ENCODE data around the gene ATP11A. TPM values are rescaled to one million over a fixed set of nuclear protein-coding genes. Genes with fewer than 3 reads are reported as not detected.

Gene ATP11A
- total RNA-seq, 8 experiments from 2014 or later, result 6.7 to 36.1 (median 10.2) TPM

DNA sequence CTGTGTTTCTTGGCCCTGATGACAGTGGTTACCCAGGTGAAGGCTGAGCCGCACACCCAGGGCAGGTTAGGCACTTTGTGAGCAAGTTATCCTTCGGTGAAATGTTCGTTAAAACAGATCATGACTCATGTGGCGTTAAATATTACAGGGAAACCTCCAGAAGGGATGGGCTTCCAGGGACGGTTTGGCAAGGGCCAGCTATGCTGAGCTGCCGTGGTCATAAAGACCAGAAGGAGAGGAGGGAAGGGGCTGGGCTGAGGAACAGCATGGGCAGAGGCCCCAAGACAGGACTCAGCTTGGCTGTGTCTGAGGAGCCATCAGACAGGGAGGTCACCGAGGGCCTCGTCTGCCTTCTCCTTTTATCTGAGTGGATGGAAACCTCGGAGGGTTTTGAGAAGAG is 47.5 kb downstream of the ATP11A start:
- H3K4me3 ChIP-seq, result no peak overlapping the region
- in situ Hi-C loops (cut with MboI; ENCODE audit: low pct_unique_long_range_greater_than_20kb in 2 of 9, low sequenced_read_pairs in 9 of 9, unreplicated experiment in 9 of 9), result no loop called here
- H3K27ac ChIP-seq, result no peak overlapping the region
- 73 to 100% (median 90%) methylated on average over 1 to 5 of the region's 9 CpGs; no CpG with 5 or more reads in 3 of the 10 experiments for WGBS, 10 experiments
- no peak for ATAC-seq (replicated peaks in 6 of 8)
- peaks cover 17 to 21% of the 10 kb centered on the region in 2 donors for H3K4me1 ChIP-seq (replicated peaks in 1 of 2)

DNA sequence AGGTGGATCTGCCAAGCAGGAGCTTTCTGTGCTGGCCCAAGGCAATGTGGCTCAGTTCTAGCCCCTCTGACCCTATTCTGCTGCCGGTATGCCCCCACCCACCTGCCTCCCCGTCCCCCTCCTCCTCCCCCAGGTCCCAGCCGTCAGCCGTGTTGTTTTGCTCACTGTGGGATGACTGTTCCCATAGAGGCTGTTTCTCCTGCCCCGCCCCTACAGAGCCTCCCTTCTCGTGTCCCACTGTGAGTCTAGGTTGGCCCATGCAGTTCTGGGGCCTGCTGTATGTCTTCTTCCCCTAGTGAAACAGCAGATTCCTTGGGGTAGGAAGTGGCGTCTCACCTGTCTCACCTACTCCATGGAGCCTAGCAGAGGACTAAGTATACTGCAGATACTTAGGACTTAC is 48.8 kb downstream of the ATP11A start:
- Histone ChIP-seq H3K4me1 (replicated peaks in 1 of 2) (peaks cover 15 to 16% of the 10 kb centered on the region in 2 donors), H3K27ac (no peak overlapping the region), H3K4me3 (no peak overlapping the region)
- in situ Hi-C loops (cut with MboI; ENCODE audit: low pct_unique_long_range_greater_than_20kb in 2 of 9, low sequenced_read_pairs in 9 of 9, unreplicated experiment in 9 of 9), result no loop called here
- WGBS, 10 experiments, result 50 to 100% (median 80%) methylated on average over 1 to 3 of the region's 7 CpGs; no CpG with 5 or more reads in 6 of the 10 experiments
- no peak for ATAC-seq (replicated peaks in 6 of 8)

DNA sequence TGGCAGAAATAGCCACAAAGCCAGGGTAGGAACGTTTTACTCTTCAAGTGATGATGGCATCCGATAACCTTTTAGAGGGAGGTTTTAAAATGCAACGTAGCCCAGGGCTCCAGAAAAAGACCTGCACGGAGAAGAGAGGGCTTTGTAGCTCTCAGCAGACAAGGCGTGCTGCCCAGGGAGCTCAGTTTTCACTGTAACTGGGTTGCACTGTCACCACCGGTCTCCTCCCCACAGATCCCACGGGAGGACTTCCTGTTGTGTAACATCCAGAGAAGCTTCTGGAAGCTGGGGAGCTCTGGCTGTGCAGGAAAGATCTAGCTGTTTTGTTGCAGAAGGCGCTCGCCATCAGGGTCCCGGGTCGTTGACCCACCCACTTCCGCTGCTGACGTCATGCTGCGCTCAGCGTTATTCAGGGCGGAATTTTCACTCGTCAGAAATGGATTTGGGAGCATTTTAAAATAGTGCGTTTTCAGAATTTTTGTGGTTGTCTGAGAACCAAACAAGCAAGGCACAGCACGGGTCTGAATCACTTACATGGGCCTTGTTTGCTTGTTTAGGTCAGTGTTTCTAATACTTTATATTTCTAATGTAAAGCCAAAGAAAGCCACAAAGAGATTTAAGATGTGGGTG is 50.8 kb downstream of the ATP11A start:
- Histone ChIP-seq H3K4me3 (no peak overlapping the region), H3K27ac (no peak overlapping the region), H3K4me1 (replicated peaks in 1 of 2) (peaks cover 19% of the 10 kb centered on the region in 2 donors)
- in situ Hi-C loops (cut with MboI; ENCODE audit: low pct_unique_long_range_greater_than_20kb in 2 of 9, low sequenced_read_pairs in 9 of 9, unreplicated experiment in 9 of 9), result no loop called here
- peak in 4 of 8 experiments; percentile 4 to 87 (median 56) for ATAC-seq (replicated peaks in 6 of 8)
- 8 to 100% (median 87%) methylated on average over 1 to 16 of the region's 19 CpGs; no CpG with 5 or more reads in 3 of the 10 experiments for WGBS, 10 experiments

DNA sequence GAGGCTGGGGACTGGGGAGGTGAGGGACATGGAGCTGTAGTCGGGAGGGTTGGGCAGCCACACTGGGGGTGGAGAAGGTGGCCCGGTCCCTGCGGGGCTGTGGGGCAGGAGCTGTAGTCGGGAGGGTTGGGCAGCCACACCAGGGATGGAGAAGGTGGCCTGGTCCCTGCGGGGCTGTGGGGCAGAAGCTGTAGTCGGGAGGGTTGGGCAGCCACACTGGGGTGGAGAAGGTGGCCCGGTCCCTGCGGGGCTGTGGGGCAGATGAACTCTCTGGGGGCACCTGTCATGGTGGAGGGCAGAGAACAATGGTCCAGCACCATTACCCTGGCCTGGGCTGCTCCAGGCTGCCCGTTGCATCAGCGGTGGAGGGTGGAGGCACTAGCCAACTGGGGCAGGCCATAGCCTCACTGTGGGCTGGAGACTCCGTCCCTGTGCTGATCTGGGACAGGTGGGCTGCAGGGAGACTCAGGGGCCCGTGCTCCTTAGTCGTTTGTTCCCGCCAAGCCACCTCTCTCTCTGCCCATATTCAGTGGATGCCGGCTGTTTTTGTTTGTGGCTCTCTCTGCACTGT is 51.4 kb downstream of the ATP11A start:
- 60 to 100% (median 74%) methylated on average over 1 to 3 of the region's 15 CpGs; no CpG with 5 or more reads in 6 of the 10 experiments for WGBS, 10 experiments
- in situ Hi-C loops (cut with MboI; ENCODE audit: low pct_unique_long_range_greater_than_20kb in 2 of 9, low sequenced_read_pairs in 9 of 9, unreplicated experiment in 9 of 9), result no loop called here
- H3K27ac ChIP-seq, result no peak overlapping the region
- no peak overlapping the region for H3K4me3 ChIP-seq
- H3K4me1 ChIP-seq (replicated peaks in 1 of 2), result peaks cover 19% of the 10 kb centered on the region in 2 donors
- ATAC-seq (replicated peaks in 6 of 8), result peak in 2 of 8 experiments; percentile 8 to 21

DNA sequence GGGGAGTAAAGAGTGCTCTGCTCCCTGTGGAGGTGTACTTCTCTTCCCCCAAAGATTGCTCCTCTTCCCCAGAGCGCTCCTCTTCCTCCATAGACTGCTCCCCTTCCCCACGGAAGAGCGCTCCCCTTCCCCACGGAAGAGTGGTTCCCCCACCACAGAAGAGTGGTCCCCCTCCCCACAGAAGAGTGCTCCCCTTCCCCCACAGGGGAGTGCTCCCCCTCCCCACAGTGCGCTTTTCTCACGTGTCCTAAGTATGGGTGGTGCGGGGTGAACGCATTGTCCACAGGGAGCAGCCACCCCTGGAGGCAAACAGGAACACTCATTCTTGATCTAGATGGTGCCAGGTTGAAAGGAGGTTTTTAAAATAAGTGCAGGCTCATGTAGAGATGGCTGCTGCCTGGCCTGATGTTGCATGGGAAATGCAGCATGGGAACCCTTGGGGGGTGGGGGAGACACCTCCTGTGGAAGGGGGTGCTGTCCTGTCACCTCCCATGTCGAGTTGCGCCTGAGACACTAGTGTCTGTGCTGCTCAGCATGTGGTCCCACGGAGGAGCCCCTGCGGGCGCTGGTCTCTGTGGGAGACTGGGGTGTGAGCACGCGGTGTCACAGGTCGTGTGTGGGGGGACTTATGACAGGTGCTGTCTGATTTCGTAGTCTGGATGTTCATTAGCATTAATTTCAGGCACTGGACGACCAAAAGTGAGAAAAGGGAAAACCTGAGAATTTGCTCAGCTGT is 52.2 kb downstream of the ATP11A start:
- no peak for ATAC-seq (replicated peaks in 6 of 8)
- H3K4me1 ChIP-seq (replicated peaks in 1 of 2), result peaks cover 19% of the 10 kb centered on the region in 2 donors
- no peak overlapping the region for H3K4me3 ChIP-seq
- WGBS, 10 experiments, result 87 to 100% (median 91%) methylated on average over 1 to 9 of the region's 18 CpGs; no CpG with 5 or more reads in 6 of the 10 experiments
- in situ Hi-C loops (cut with MboI; ENCODE audit: low pct_unique_long_range_greater_than_20kb in 2 of 9, low sequenced_read_pairs in 9 of 9, unreplicated experiment in 9 of 9), result no loop called here
- no peak overlapping the region for H3K27ac ChIP-seq

DNA sequence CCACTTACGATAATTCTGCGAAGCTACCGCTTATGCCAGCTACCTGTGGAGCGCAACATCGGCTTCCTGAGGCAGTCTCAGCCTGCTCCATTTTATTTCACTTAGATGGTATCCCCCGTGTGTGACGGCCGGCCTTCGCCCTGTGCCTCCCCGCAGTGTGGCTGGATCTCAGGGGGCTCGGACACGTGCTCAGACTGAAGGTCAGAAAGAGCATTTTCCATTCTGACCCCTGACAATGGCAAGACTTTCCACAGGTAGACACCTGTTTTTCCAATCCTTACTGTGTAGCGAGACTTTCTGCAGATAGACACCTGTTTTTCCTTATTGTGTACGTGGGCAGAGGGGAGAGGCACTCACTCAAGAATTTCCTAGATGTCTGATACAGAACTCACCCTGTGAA is 52.7 kb downstream of the ATP11A start:
- in situ Hi-C loops (cut with MboI; ENCODE audit: low pct_unique_long_range_greater_than_20kb in 2 of 9, low sequenced_read_pairs in 9 of 9, unreplicated experiment in 9 of 9), result no loop called here
- H3K4me1 ChIP-seq (replicated peaks in 1 of 2), result peaks cover 19% of the 10 kb centered on the region in 2 donors
- ATAC-seq (replicated peaks in 6 of 8), result no peak
- 80 to 100% (median 97%) methylated on average over 1 to 10 of the region's 14 CpGs; no CpG with 5 or more reads in 1 of the 10 experiments for WGBS, 10 experiments
- H3K27ac ChIP-seq, result no peak overlapping the region
- H3K4me3 ChIP-seq, result no peak overlapping the region

DNA sequence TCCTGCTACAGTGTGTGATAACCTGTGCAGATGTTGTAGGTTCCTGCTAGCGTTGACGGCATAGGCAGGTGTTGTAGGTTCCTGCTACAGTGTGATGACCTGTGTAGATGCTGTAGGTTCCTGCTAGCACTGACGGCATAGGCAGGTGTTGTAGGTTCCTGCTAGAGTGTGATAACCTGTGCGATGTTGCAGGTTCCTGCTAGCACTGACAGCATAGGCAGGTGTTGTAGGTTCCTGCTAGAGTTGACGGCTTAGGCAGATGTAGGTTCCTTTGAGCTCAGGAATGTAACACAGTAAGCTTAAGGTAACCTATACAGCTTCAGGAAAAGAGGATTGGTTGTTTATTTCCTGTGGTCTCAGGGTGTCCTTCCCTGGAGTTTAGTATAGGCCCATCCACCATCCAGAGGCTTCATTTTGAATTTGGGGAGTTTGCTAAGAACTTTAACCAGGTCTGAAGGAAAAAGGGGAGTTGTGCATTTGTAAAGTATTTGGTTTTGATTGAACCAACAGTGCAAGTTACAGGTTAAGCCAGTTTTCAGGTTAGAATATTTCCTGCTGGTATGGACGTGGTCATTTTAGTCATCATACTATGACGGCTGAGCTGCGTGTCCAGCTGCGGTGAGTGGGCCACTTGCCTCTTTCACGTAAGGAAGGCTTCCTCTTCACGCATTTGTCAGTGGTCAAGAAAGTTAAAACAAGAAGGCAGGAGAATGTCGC is 53.8 kb downstream of the ATP11A start:
- H3K4me1 ChIP-seq (replicated peaks in 1 of 2), result peaks cover 19% of the 10 kb centered on the region in 2 donors
- no peak overlapping the region for H3K4me3 ChIP-seq
- ATAC-seq (replicated peaks in 6 of 8), result no peak
- in situ Hi-C loops (cut with MboI; ENCODE audit: low pct_unique_long_range_greater_than_20kb in 2 of 9, low sequenced_read_pairs in 9 of 9, unreplicated experiment in 9 of 9), result no loop called here
- peak overlapping the region in 1 of 2 donors; percentile 19 for H3K27ac ChIP-seq
- 60 to 100% (median 88%) methylated on average over 1 to 10 of the region's 12 CpGs for WGBS, 10 experiments

DNA sequence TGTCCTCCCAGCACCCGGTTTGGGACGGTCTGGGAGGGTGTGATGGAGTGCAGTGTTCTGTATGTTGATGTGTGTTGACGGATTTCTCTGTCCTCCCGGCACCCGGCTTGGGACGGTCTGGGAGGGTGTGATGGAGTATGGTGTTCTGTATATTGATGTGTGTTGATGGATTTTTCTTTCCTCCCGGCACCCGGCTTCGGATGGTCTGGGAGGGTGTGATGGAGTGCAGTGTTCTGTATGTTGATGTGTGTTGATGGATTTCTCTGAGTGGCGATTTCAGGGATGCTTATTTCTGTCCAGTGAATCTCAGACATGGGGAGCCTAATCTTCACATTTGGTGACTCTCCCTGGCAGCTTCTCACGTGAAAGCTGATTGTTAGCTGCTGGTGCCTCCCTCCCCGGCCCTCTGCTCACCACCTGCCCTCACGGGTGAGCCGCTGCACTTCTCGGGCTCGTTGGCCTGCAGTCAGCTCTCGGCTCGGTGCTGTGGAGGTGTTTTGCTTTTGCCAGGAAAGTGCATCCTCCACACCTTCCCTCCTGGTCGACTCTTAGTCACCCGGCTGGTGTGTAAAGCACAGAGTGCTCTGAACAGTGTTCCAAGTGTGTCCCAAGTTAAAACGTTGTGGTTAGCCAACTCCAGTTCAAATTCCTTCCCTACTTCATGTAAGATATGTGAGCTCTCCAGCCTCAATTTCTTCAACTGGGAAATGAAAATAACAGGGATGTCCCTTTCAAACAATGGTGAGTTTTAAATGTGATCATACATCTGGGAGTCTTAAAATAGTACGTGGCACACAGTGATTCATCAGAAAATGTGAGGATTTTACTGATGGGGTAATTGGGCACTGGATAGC is 54.6 kb downstream of the ATP11A start:
- Histone ChIP-seq H3K27ac (peak overlapping the region in 1 of 2 donors; percentile 44), H3K4me3 (no peak overlapping the region), H3K4me1 (replicated peaks in 1 of 2) (peaks cover 19% of the 10 kb centered on the region in 2 donors)
- 14 to 88% (median 47%) methylated on average over 2 to 13 of the region's 22 CpGs; no CpG with 5 or more reads in 3 of the 10 experiments for WGBS, 10 experiments
- in situ Hi-C loops (cut with MboI; ENCODE audit: low pct_unique_long_range_greater_than_20kb in 2 of 9, low sequenced_read_pairs in 9 of 9, unreplicated experiment in 9 of 9), result no loop called here
- peak in 5 of 8 experiments; percentile 79 to 94 (median 91) for ATAC-seq (replicated peaks in 6 of 8)

DNA sequence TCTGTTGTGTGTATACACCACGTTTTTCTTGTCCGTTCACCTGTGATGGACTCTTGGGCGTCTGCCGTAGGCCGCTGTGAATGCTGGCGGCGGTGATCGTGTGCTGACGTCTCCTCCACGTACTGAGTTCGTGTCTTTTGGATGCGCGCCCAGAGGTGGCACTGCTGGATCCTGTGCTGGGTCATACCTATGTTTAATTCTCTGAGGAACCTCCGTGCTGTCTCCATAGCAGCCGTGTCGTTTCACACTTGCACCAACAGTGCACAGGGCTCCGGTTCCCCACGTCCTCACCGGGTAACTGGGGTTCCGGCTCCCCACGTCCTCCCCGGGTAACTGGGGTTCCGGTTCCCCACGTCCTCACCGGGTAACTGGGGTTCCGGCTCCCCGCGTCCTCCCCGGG is 56.2 kb downstream of the ATP11A start:
- Histone ChIP-seq H3K4me3 (no peak overlapping the region), H3K27ac (no peak overlapping the region), H3K4me1 (replicated peaks in 1 of 2) (peaks cover 12% of the 10 kb centered on the region in 2 donors)
- WGBS, 10 experiments, result 87 to 100% (median 93%) methylated on average over 1 to 9 of the region's 29 CpGs; no CpG with 5 or more reads in 4 of the 10 experiments
- in situ Hi-C loops (cut with MboI; ENCODE audit: low pct_unique_long_range_greater_than_20kb in 2 of 9, low sequenced_read_pairs in 9 of 9, unreplicated experiment in 9 of 9), result no loop called here
- no peak for ATAC-seq (replicated peaks in 6 of 8)

DNA sequence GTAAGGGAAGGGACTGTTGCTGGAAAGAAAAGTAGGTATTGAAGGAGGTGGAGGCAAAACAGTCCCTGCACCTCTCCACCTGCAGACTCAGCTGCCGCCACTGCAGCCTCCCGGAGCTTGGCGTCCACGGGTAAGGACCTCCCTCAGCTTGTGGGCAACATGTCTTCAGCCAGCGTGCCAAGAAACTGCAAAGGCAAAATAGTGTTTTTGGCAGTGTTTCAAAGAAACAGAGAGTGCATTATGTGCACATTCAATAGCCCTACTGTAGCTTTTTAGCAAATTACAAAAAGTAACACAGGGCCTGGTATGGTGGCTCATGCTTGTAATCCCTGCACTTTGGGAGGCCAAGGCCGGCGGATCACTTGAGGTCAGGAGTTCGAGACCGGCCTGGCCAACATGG is 57.4 kb downstream of the ATP11A start:
- Histone ChIP-seq H3K4me3 (no peak overlapping the region), H3K4me1 (replicated peaks in 1 of 2) (peaks cover 12% of the 10 kb centered on the region in 2 donors), H3K27ac (no peak overlapping the region)
- WGBS, 10 experiments, result 73 to 100% (median 86%) methylated on average over 1 to 7 of the region's 9 CpGs; no CpG with 5 or more reads in 5 of the 10 experiments
- peak in 2 of 8 experiments; percentile 28 to 45 for ATAC-seq (replicated peaks in 6 of 8)
- in situ Hi-C loops (cut with MboI; ENCODE audit: low pct_unique_long_range_greater_than_20kb in 2 of 9, low sequenced_read_pairs in 9 of 9, unreplicated experiment in 9 of 9), result no loop called here

DNA sequence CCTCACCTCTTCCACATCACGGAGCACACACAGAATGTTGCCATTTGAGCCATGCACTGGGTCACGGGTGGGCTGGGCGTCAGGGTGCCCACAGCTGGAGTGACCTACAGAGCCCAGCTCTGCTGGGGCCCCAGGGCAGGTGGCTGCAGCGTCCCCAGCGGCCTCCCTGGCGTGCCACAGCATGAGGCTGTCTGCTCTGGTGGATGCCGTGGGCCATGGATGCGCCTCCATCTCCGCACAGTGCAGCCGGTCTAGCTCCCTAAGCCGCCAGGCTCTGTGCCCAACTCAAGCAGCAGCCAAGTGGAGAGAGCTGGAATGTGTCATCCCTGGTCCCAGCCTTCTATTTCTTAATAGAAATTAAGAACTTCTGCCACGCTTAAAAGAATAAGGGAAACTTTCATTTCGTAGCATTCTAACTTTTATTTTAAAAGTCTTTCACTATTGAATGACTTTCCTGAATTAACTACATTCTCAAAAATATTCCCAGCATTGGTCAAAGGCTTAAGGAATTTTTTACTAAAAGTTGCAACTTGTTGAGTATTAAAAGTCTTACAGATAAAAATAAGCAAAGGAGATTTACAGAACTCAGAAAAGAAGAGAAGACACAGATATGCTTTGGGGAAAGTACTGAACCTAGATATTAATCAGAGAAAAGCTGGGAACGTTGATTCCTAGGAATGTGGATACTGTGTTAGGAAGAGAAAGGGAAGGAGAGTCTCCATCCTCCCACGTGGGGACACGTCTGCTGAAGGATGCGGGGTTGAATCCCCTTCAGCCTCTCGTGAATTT is 59.3 kb downstream of the ATP11A start:
- Histone ChIP-seq H3K4me3 (no peak overlapping the region), H3K4me1 (replicated peaks in 1 of 2) (peaks cover 6 to 20% of the 10 kb centered on the region in 2 donors), H3K27ac (no peak overlapping the region)
- ATAC-seq (replicated peaks in 6 of 8), result no peak
- WGBS, 10 experiments, result 50 to 100% (median 91%) methylated on average over 1 to 11 of the region's 18 CpGs
- in situ Hi-C loops (cut with MboI; ENCODE audit: low pct_unique_long_range_greater_than_20kb in 2 of 9, low sequenced_read_pairs in 9 of 9, unreplicated experiment in 9 of 9), result no loop called here

All from motor neuron (in vitro differentiated cells).